ENCODE data around the gene MKNK2.

MKNK2 gene

GRCh38 chr19:2077398-2077797 is 26.4 kb upstream of the MKNK2 start:
- DNase-seq (ENCODE audit: low read depth in 1 of 2, low spot score in 1 of 2) = no peak
- H3K27me3 ChIP-seq (ENCODE audit: insufficient read depth, poor library complexity, severe bottlenecking) = no peaks in the 10 kb centered on the region
- no peak overlapping the region for H3K27ac ChIP-seq (replicated peaks)
- H3K4me3 ChIP-seq (replicated peaks; ENCODE audit: insufficient read depth, low read length) = no peak overlapping the region
- TF ChIP-seq, protein P1, sequence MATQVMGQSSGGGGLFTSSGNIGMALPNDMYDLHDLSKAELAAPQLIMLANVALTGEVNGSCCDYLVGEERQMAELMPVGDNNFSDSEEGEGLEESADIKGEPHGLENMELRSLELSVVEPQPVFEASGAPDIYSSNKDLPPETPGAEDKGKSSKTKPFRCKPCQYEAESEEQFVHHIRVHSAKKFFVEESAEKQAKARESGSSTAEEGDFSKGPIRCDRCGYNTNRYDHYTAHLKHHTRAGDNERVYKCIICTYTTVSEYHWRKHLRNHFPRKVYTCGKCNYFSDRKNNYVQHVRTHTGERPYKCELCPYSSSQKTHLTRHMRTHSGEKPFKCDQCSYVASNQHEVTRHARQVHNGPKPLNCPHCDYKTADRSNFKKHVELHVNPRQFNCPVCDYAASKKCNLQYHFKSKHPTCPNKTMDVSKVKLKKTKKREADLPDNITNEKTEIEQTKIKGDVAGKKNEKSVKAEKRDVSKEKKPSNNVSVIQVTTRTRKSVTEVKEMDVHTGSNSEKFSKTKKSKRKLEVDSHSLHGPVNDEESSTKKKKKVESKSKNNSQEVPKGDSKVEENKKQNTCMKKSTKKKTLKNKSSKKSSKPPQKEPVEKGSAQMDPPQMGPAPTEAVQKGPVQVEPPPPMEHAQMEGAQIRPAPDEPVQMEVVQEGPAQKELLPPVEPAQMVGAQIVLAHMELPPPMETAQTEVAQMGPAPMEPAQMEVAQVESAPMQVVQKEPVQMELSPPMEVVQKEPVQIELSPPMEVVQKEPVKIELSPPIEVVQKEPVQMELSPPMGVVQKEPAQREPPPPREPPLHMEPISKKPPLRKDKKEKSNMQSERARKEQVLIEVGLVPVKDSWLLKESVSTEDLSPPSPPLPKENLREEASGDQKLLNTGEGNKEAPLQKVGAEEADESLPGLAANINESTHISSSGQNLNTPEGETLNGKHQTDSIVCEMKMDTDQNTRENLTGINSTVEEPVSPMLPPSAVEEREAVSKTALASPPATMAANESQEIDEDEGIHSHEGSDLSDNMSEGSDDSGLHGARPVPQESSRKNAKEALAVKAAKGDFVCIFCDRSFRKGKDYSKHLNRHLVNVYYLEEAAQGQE (IDR thresholded peaks at IDR 0.05; ENCODE audit: insufficient replicate concordance, low read depth) = no peak
- TF ChIP-seq POLR2AphosphoS5 (IDR thresholded peaks at IDR 0.05; ENCODE audit: low read depth) = no peak
- TF ChIP-seq, protein P2, sequence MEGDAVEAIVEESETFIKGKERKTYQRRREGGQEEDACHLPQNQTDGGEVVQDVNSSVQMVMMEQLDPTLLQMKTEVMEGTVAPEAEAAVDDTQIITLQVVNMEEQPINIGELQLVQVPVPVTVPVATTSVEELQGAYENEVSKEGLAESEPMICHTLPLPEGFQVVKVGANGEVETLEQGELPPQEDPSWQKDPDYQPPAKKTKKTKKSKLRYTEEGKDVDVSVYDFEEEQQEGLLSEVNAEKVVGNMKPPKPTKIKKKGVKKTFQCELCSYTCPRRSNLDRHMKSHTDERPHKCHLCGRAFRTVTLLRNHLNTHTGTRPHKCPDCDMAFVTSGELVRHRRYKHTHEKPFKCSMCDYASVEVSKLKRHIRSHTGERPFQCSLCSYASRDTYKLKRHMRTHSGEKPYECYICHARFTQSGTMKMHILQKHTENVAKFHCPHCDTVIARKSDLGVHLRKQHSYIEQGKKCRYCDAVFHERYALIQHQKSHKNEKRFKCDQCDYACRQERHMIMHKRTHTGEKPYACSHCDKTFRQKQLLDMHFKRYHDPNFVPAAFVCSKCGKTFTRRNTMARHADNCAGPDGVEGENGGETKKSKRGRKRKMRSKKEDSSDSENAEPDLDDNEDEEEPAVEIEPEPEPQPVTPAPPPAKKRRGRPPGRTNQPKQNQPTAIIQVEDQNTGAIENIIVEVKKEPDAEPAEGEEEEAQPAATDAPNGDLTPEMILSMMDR (IDR thresholded peaks at IDR 0.05; ENCODE audit: insufficient read depth, low read length) = no peak
- no peak for TF ChIP-seq SPI1 (IDR thresholded peaks at IDR 0.05; ENCODE audit: borderline replicate concordance, low read depth)
- no peak for TF ChIP-seq GABPA (IDR thresholded peaks at IDR 0.05; ENCODE audit: low read depth)

DNA sequence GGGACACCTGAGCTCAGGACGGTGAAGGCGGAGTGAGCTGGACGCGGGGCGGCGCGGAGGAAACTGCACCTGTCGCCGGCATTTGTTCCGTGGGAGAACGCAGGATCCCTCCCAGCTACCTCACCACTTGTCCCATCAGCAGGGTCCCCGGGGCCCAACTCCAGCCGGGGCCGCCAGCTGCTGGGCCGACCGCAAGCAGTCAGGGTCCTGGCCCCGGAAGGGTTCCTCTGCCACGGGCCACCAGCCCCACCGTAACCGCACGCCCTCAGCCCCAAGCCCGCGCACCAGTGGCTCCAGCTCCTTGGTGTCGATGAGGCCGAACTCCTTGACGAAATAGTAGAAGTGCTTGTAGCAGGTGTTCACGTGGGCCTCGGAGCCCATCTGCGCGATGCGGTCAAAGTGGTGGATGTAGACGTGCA is 25.5 kb upstream of the MKNK2 start:
- H3K27ac ChIP-seq (replicated peaks) = no peak overlapping the region
- no peak for TF ChIP-seq POLR2AphosphoS5 (IDR thresholded peaks at IDR 0.05; ENCODE audit: low read depth)
- TF ChIP-seq SPI1 (IDR thresholded peaks at IDR 0.05; ENCODE audit: borderline replicate concordance, low read depth) = no peak
- TF ChIP-seq GABPA (IDR thresholded peaks at IDR 0.05; ENCODE audit: low read depth) = no peak
- TF ChIP-seq, protein P1 (IDR thresholded peaks at IDR 0.05; ENCODE audit: insufficient replicate concordance, low read depth) = no peak
- TF ChIP-seq, protein P2 (IDR thresholded peaks at IDR 0.05; ENCODE audit: insufficient read depth, low read length) = no peak
- no peaks in the 10 kb centered on the region for H3K27me3 ChIP-seq (ENCODE audit: insufficient read depth, poor library complexity, severe bottlenecking)
- no peak overlapping the region for H3K4me3 ChIP-seq (replicated peaks; ENCODE audit: insufficient read depth, low read length)
- no peak for DNase-seq (ENCODE audit: low read depth in 1 of 2, low spot score in 1 of 2)

GRCh38 chr19:2072757-2073551 is 21.9 kb upstream of the MKNK2 start:
- DNase-seq (ENCODE audit: low read depth in 1 of 2, low spot score in 1 of 2) = no peak
- no peaks in the 10 kb centered on the region for H3K27me3 ChIP-seq (ENCODE audit: insufficient read depth, poor library complexity, severe bottlenecking)
- TF ChIP-seq, protein P2 (IDR thresholded peaks at IDR 0.05; ENCODE audit: insufficient read depth, low read length) = no peak
- TF ChIP-seq GABPA (IDR thresholded peaks at IDR 0.05; ENCODE audit: low read depth) = no peak
- TF ChIP-seq, protein P1 (IDR thresholded peaks at IDR 0.05; ENCODE audit: insufficient replicate concordance, low read depth) = no peak
- no peak for TF ChIP-seq POLR2AphosphoS5 (IDR thresholded peaks at IDR 0.05; ENCODE audit: low read depth)
- no peak; the same call in 1 of the 2 replicates for TF ChIP-seq SPI1 (IDR thresholded peaks at IDR 0.05; ENCODE audit: borderline replicate concordance, low read depth)
- no peak overlapping the region for H3K4me3 ChIP-seq (replicated peaks; ENCODE audit: insufficient read depth, low read length)
- no peak overlapping the region for H3K27ac ChIP-seq (replicated peaks)
